ENCODE results near the gene GALNT18.

The GALNT18 gene

DNA sequence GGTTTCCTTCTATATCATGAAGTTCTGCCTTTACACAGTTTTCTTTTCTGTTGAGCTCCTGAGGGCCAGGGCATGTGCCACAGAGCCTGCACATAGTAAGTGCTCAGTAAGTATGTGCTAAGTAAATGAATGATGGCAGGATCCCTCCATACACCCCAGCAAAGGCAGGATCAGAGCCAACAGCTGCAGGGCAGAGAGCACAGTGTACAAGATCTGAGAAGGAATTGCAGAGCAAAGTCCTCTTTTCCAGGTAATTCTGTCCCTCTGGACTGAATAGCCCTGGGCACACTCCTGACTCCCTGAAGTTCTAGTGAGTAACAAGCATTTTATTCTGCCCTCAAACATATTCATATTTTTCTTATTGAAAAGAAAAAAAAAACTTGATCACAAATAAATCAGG is 117.7 kb downstream of the GALNT18 start:
- ChIA-PET CTCF (interaction anchor here (1.0 to 1.8 kb wide), 3 partner anchors 8 to 20 kb away, joined by 3 to 4 read pairs (median 3); no protein-coding TSS in a partner anchor), POLR2A (no interaction called here)
- DNase-seq (ENCODE audit: extremely low spot score) = no peak
- TF ChIP-seq CTCF (IDR thresholded peaks at IDR 0.05; ENCODE audit: control extremely low read depth, extremely low read depth, low read depth, missing control alignments) = no peak

GRCh38 chr11:11502263-11502861 is 119.4 kb downstream of the GALNT18 start:
- no peak for TF ChIP-seq CTCF (IDR thresholded peaks at IDR 0.05; ENCODE audit: control extremely low read depth, extremely low read depth, low read depth, missing control alignments)
- POLR2A ChIA-PET = no interaction called here
- CTCF ChIA-PET = interaction anchor here (1.3 kb wide), 1 partner anchor 19 kb away, joined by 3 read pairs; no protein-coding TSS in a partner anchor
- DNase-seq (ENCODE audit: extremely low spot score) = no peak

DNA sequence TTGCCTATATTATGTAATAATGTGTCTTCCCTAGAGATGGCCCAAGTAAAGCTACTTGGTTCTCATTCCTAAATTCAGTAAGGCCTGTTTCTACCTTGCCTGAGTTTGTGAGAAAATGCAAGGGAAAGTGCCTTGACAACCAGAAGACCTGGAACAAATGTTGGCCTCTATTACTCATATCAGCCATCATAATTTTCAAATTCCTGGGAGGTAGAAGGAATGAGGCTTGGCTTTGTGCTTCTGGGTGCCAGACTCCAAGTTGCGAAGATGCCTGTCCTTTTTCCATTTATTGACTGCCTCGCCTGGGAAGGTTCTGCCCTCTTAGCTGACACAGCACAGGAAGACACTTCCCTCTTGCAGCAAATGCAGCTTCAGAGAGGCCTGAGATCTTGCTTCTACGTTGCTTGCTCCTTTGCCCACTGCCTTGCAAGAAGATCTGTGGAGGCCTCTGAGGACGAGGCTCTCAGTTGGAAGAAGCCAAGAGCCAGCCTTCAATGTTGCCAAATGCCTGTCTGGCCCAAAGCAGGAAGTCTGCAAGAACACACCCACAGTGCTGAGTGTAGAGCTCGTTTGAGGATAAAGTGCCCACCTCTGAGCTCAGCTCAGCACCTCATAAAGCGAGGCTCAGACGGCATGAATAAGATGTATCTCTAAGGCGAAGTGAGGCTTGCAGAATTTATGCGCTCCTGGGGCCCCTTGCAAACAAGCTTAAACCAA is 120.1 kb downstream of the GALNT18 start:
- CTCF ChIA-PET = interaction anchor here (1.3 kb wide), 1 partner anchor 19 kb away, joined by 3 read pairs; no protein-coding TSS in a partner anchor
- no peak for TF ChIP-seq CTCF (IDR thresholded peaks at IDR 0.05; ENCODE audit: control extremely low read depth, extremely low read depth, low read depth, missing control alignments)
- no peak for DNase-seq (ENCODE audit: extremely low spot score)

GRCh38 chr11:11500744-11501487 is 120.9 kb downstream of the GALNT18 start:
- no peak for TF ChIP-seq CTCF (IDR thresholded peaks at IDR 0.05; ENCODE audit: control extremely low read depth, extremely low read depth, low read depth, missing control alignments)
- ChIA-PET CTCF (no interaction called here), POLR2A (no interaction called here)
- no peak for DNase-seq (ENCODE audit: extremely low spot score)

More for the DNA sequence above, 120.1 kb downstream of the GALNT18 start:
- POLR2A ChIA-PET = no interaction called here

DNA sequence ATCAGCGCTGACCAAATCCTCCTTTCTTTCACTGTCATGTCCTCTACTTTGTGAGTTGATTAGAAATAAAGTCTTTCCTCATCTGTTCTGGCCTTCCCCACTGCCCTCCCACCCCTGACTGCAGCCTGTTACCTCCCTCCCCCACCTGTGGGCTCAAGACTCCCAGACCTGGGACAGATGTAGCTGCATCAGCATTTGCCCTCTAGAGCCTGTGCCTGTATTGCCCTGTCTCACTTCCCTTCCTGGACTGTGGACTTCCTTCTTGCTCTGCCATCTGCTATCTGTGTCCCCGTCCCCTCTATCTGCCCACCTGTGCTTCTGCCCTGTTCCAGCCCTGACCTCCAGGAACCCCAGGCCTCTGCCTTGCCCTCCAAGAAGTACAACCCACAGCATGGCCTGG is 122.5 kb downstream of the GALNT18 start:
- no peak for DNase-seq (ENCODE audit: extremely low spot score)
- ChIA-PET POLR2A (no interaction called here), CTCF (no interaction called here)
- TF ChIP-seq CTCF (IDR thresholded peaks at IDR 0.05; ENCODE audit: control extremely low read depth, extremely low read depth, low read depth, missing control alignments) = no peak

DNA sequence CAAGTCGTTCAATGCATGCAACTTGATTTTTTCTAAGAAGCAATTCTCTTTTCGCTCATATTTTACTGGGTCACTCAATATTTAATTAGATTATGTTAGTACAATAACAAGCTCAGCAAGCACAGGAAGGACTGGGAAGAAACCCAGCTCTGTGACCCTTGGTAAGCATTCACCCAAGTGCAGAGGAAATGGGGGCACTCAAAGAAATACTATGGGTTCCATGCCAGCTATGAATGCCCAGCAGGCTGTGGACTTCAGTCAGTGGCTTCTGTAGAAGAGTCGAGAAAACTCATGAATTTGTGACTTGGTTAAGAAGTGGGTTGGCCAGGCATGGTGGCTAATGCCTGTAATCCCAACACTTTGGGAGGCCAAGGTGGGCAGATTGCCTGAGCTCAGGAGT is 123.6 kb downstream of the GALNT18 start:
- CTCF ChIA-PET = interaction anchor here (1.3 kb wide), 3 partner anchors 15 to 21 kb away, joined by 3 to 5 read pairs (median 3); no protein-coding TSS in a partner anchor
- DNase-seq (ENCODE audit: extremely low spot score) = no peak
- TF ChIP-seq CTCF (IDR thresholded peaks at IDR 0.05; ENCODE audit: control extremely low read depth, extremely low read depth, low read depth, missing control alignments) = no peak
- POLR2A ChIA-PET = no interaction called here
